DOHH2 (cell line): ENCODE measurements around the gene ZNF79.

Source experiments
- H3F3A ChIP-seq: fragments of 200-600 bp; sonication (generic), shearing (Covaris generic); 2 replicates; pipeline ENCODE4 v1.6.0; 2016; ENCODE audit warnings: antibody characterized with exemption, mild to moderate bottlenecking; ENCODE audit not compliant: control insufficient read depth, insufficient read depth
- H3K27ac ChIP-seq: fragments of 200-600 bp; sonication (generic); 2 replicates; pipeline ENCODE4 v1.5.1; 2014; ENCODE audit warnings: low read depth, mild to moderate bottlenecking, low read length, moderate library complexity
- H3K27me3 ChIP-seq: fragments of 200-600 bp; sonication (generic); 2 replicates; pipeline ENCODE4 v1.6.1; 2014; ENCODE audit warnings: mild to moderate bottlenecking, low read length, mixed read lengths; ENCODE audit not compliant: control insufficient read depth
- H3K36me3 ChIP-seq: fragments of 200-600 bp; sonication (generic); 2 replicates; pipeline ENCODE4 v1.6.1; 2014; ENCODE audit warnings: mild to moderate bottlenecking, low read length, moderate library complexity, mixed read lengths; ENCODE audit not compliant: control insufficient read depth
- H3K4me1 ChIP-seq: fragments of 200-600 bp; sonication (generic); 2 replicates; pipeline ENCODE4 v1.6.1; 2014; ENCODE audit warnings: mild to moderate bottlenecking, low read length, mixed read lengths; ENCODE audit not compliant: control insufficient read depth
- H3K4me2 ChIP-seq: fragments of 200-600 bp; sonication (generic); 2 replicates; pipeline ENCODE4 v1.6.0; 2014; ENCODE audit warnings: mild to moderate bottlenecking, low read length, moderate library complexity
- H3K4me3 ChIP-seq: fragments of 200-600 bp; sonication (generic); 2 replicates; pipeline ENCODE4 v1.5.1; 2014; ENCODE audit warnings: mild to moderate bottlenecking, low read length, mixed read lengths
- H3K79me2 ChIP-seq: fragments of 200-600 bp; sonication (generic); 2 replicates; pipeline ENCODE4 v1.6.1; 2014; ENCODE audit warnings: mild to moderate bottlenecking, low read length, mixed read lengths; ENCODE audit not compliant: control insufficient read depth
- H3K9me2 ChIP-seq: fragments of 200-600 bp; sonication (generic); replicated peaks from 2 replicates; pipeline ENCODE4 v1.6.1; 2014; ENCODE audit warnings: mild to moderate bottlenecking, low read length, mixed read lengths; ENCODE audit not compliant: control insufficient read depth
- H3K9me3 ChIP-seq: fragments of 200-600 bp; sonication (generic); 2 replicates; pipeline ENCODE4 v1.6.1; 2014; ENCODE audit warnings: antibody characterized with exemption, low read length, mixed read lengths; ENCODE audit not compliant: control insufficient read depth, insufficient read depth
- H4K20me1 ChIP-seq: fragments of 200-600 bp; sonication (generic); 2 replicates; pipeline ENCODE4 v1.6.0; 2014; ENCODE audit warnings: low read depth, mild to moderate bottlenecking, antibody characterized with exemption, low read length, moderate library complexity; ENCODE audit not compliant: control insufficient read depth, insufficient read depth
- EZH2phosphoT487 ChIP-seq: fragments of 200-600 bp; sonication (generic); IDR thresholded peaks from 2 replicates; pipeline ENCODE4 v1.6.1; 2017; ENCODE audit warnings: borderline replicate concordance, mild to moderate bottlenecking, antibody characterized with exemption, low read length, moderate library complexity, mixed read lengths
- TF ChIP-seq, protein P1 (sequence below): fragments of 200-600 bp; sonication (generic); IDR thresholded peaks from one replicate; pipeline ENCODE4 v1.5.1; 2014; ENCODE audit warnings: antibody characterized with exemption, mild to moderate bottlenecking, low read depth, low read length; ENCODE audit not compliant: poor library complexity, severe bottlenecking

ZNF79 gene

GRCh38 chr9:127399736-127400269, 24.4 kb upstream of the ZNF79 start:
- Histone ChIP-seq H3F3A (no peaks in the 10 kb centered on the region), H4K20me1 (no peaks in the 10 kb centered on the region), H3K4me2 (no peak overlapping the region), H3K4me3 (no peak overlapping the region), H3K27me3 (no peaks in the 10 kb centered on the region), H3K36me3 (no peaks in the 10 kb centered on the region), H3K27ac (no peak overlapping the region), H3K79me2 (peaks cover 10% of the 10 kb centered on the region), H3K9me3 (no peaks in the 10 kb centered on the region), H3K9me2 (no peaks in the 10 kb centered on the region), H3K4me1 (peaks cover 14% of the 10 kb centered on the region)
- TF ChIP-seq, protein P1, sequence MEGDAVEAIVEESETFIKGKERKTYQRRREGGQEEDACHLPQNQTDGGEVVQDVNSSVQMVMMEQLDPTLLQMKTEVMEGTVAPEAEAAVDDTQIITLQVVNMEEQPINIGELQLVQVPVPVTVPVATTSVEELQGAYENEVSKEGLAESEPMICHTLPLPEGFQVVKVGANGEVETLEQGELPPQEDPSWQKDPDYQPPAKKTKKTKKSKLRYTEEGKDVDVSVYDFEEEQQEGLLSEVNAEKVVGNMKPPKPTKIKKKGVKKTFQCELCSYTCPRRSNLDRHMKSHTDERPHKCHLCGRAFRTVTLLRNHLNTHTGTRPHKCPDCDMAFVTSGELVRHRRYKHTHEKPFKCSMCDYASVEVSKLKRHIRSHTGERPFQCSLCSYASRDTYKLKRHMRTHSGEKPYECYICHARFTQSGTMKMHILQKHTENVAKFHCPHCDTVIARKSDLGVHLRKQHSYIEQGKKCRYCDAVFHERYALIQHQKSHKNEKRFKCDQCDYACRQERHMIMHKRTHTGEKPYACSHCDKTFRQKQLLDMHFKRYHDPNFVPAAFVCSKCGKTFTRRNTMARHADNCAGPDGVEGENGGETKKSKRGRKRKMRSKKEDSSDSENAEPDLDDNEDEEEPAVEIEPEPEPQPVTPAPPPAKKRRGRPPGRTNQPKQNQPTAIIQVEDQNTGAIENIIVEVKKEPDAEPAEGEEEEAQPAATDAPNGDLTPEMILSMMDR, result no peak
- no peak for TF ChIP-seq EZH2phosphoT487

DNA sequence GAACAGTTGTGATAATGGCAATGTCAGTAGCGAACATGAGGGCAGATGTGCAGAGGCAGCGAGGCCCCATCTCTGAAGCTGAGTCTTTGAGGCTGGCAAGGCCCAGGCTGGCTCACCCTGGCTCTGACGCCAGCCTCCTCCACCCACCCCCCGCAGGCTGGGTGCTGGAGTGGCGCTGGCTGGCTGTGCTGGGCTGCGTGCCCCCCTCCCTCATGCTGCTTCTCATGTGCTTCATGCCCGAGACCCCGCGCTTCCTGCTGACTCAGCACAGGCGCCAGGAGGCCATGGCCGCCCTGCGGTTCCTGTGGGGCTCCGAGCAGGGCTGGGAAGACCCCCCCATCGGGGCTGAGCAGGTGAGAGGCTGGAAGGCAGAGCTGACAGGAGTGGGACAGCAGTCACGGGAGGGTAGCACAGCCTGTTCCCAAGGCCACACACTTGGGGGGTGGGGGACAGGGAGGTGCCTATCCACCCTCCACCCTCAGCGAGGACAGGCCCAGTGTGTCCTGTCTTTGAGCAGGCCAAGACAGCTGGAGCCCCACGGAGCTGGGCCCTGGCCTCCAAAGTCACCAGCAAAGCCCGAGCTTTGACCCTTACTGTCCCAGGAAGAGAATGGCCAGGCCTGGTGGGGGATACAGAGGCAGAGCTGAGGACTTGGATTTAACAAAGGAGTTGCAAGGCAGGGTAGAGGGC, 21.6 kb upstream of the ZNF79 start:
- Histone ChIP-seq H3K4me3 (no peak overlapping the region), H3K27me3 (no peaks in the 10 kb centered on the region), H3K4me1 (peaks cover 7% of the 10 kb centered on the region), H4K20me1 (no peaks in the 10 kb centered on the region), H3K9me3 (no peaks in the 10 kb centered on the region), H3K27ac (no peak overlapping the region), H3K79me2 (peaks cover 10% of the 10 kb centered on the region), H3K4me2 (no peak overlapping the region), H3F3A (no peaks in the 10 kb centered on the region), H3K36me3 (no peaks in the 10 kb centered on the region), H3K9me2 (no peaks in the 10 kb centered on the region)
- TF ChIP-seq EZH2phosphoT487, result no peak
- TF ChIP-seq, protein P1, result no peak

GRCh38 chr9:127403507-127404192, 20.5 kb upstream of the ZNF79 start:
- H3K9me2 ChIP-seq, result no peaks in the 10 kb centered on the region
- H3K27ac ChIP-seq, result no peak overlapping the region
- H3K27me3 ChIP-seq, result no peaks in the 10 kb centered on the region
- no peak for TF ChIP-seq EZH2phosphoT487
- TF ChIP-seq, protein P1, result no peak
- H3K36me3 ChIP-seq, result no peaks in the 10 kb centered on the region
- no peaks in the 10 kb centered on the region for H3K4me1 ChIP-seq
- H3K9me3 ChIP-seq, result no peaks in the 10 kb centered on the region
- no peaks in the 10 kb centered on the region for H3F3A ChIP-seq
- no peaks in the 10 kb centered on the region for H4K20me1 ChIP-seq
- no peak overlapping the region for H3K4me2 ChIP-seq
- peaks cover 3% of the 10 kb centered on the region; the same call in 1 of the 2 replicates for H3K79me2 ChIP-seq
- H3K4me3 ChIP-seq, result no peak overlapping the region
